ENCODE results near the gene FOXJ3.
"Not testable (repeated sequence)": the region's sequence is repeated elsewhere in the genome, so short reads cannot be mapped to it uniquely, and the experiment has no call there.

The FOXJ3 gene

DNA sequence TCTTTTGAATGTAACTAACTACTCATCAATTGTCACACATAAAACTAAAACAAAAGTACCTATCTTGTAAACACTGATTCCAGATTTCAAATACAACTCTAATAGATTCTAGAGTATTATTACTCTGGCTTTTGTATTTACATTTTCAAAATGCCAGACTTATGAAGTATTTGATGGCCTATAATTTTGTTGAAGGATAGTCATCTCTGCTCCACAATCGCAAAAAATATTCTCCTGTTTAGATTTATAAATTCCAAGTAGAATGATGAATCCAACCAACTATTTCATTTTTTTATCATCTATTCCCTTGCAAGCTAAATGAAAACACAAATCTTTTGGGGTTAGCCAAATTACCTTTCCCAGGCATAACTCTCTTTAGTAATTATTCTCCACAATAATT, 95.5 kb downstream of the FOXJ3 start:
- no peak for DNase-seq

DNA sequence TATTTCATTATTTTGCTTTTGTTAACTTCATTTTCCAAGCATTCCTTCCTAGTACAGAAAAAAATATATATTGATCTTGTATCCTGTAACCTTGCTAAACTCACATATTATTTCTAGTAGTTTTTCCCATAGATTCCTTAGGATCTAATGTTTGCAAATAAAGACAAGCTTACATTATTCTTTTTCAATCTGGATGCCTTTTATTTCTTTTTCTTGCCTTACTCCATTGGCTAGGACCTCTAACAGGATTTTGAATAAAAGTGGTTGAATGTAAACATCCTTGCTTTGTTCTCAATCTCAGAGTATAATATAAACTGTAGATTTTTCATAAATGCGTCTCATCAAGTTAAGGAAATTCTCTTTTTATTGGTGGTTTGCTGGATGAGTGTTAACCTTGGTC, 96.0 kb downstream of the FOXJ3 start:
- no peak for DNase-seq

DNA sequence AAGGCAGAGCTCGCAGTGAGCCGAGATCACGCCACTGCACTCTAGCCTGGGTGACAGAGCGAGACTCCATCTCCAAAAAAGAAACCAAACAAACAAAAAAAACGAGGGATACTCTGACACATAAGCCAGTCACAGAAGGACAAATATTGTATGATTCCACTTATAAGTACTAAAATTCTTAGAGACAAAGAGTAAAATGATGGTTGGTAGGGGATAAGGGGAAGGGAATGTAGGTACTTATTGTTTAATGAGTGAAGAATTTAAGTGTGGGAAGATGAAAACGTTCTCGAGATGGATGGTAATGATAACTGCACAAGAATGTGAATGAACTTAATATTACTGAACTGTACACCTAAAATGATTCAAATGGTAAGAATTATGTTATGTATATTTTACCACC, 103.8 kb downstream of the FOXJ3 start:
- DNase-seq, result no peak

DNA sequence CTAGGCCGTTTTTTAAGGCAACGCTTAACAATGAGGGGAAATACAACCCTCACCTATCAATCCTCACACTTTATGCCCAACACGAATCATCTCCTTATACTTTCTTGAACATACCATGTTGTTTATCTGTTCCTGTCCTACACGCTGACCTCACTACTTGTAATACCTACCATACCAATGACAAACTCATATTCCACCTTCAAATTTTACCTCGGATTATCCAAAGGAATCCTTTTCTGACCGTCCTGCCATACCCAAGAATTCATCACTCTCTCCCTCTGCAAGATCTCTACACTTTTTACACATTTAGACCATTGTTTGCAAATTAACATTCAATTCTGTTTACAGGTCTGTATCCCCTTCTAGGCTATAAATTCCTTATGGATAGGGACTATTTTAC, 106.1 kb downstream of the FOXJ3 start:
- DNase-seq, result no peak

DNA sequence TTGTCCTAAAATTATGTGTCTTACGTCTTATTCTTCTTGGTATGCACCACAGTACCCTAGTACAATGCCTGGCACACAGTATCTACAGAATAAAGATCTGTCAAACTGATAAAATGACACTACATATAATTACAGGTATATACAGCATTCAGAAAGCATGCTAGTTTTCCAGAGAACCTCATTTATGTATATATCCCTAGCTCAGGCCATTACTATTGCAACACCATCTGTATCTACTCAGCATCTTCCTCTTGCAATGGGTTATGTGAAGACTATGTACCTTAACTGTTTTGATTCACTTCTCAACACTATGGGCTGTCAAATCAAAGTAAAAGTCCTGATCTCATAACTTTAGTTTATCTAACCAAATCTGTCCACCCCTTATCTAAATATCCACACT, 112.0 kb downstream of the FOXJ3 start:
- DNase-seq, result no peak

DNA sequence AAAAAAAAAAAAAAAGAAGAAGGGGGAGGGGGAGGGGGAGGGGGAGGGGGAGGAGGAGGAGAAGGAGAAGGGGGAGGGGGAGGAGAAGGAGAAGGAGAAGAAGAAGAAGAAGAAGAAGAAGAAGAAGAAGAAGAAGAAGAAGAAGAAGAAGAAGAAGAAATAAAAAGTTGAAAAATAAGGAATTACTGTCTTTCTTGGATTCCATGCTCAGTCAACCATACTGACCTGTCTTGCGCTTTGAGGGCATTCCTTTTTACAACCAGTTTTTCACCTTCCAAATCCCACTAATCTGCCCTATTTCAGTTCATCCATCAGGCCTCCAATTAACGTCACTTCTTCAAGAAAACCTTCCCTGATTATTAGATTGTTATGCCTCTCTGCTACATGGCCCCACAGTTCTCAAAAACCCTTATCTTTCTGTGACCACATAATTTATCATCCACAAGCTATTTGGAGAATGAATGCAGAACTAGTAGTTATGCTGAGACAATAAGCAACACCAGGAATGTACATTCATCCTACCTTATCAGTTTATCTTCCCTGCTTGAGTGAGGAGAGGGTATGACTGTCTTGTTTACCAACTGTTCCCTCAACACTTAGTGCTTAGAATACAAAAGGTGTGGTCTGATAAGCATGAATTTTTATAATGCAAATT, 113.0 kb downstream of the FOXJ3 start:
- no peak for DNase-seq

DNA sequence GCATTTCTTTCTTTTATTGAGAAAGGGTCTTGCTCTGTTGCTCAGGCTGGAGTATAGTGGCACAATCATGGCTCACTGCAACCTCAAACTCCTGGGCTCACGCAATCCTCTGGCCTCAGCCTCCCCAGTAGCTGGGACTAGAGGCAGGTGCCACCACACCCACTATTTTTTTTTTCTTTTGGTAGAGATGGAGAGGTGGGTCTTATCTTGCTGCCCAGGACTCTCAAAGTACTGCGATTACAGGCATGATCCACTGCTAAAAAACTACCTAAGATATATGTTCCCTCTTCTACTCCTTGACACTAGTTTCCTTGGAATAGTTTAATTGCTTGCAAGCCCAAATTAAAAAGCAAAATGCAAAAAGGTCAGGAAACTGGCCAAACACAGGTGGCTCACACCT, 113.6 kb downstream of the FOXJ3 start:
- DNase-seq, result no peak

DNA sequence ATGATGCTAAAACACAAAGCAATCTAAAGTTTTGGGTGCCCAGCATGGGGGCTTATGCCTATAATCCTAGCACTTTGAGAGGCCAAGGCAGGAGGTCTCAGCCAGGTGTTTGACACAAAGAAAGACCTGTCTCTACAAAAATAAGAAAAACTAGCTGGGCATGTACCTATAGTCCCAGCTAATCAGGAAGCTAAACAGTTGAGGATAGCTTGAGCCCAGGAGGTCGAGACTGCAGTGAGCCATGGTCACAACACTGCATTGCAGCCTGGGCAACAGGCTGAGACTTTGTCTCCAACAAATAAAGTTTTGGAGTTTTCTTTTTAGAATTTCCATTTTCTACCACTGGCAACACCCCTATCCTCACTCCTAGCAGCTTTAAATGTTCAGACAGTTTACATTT, 115.4 kb downstream of the FOXJ3 start:
- no peak for DNase-seq

DNA sequence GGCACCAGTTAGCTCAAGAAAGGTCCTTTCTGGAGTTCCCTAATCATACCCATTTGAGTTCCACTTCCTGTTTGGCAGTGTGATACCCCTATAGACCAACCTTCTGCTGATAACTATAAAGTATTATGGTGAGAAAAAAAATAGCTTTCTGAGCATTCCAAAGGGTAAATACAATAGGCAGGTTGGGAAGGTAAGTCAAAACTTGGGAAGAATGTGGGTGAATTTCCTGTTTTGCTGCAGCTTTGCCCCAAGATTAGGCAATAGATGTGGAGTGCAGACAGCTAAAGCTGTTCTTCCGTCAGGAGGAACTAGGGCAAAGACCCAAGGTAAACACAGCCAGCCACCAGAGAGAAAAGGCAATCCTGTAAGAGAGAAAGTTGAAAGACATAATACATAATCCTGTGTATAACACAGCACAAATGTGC, 120.6 kb downstream of the FOXJ3 start:
- no peak for DNase-seq

DNA sequence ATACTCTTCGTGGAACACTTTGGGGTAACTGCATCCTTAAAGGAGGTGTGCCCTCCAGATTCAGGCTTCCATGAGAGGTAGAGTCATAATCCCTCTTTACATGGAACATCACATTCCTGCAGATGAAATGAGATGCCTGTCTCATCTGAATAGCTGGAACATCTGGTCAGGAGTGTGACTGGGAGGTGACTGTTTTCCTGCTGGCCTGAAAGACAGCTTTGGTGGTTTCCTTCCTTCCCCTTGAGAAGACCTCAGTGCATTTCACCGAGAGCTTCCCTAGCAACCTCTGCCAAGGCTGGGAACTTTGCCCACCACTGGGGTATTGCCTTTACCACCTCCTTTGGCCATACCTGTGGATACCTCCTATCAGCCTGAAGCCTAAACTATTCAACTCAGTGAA, 123.8 kb downstream of the FOXJ3 start:
- DNase-seq, result no peak

DNA sequence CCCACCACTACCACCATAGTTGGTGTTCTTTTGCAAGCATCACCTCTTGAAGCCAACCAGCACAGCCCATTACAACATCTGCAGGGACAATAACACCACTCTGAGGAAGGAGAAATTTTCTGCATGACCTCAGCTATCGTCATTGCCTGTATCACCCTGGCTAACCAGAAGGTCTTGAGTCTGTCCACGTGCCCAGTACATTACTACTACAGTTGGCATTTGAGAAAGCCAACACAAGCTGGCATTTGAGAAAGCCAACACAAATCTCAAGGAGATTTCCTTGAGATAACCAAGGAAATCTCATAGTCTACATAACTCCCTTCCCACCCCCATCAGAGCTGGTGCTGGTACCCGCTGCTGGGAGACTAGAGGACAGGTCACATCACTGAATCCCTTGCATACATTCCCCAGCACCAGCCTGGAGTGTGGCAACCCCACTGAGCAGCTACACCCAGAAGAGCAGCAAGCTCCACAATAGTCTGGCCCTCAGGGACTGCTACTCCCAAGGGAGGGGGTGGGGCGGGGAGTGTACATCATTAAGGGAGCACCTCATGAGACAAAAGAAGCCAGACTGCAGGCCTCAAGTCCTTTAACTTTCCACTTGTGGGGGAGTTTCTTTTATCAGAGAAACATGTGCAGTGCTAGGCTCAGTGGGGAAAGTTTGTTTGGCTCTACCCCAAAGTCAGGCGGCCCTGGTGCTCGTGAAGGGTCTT, 124.5 kb downstream of the FOXJ3 start:
- no peak for DNase-seq

DNA sequence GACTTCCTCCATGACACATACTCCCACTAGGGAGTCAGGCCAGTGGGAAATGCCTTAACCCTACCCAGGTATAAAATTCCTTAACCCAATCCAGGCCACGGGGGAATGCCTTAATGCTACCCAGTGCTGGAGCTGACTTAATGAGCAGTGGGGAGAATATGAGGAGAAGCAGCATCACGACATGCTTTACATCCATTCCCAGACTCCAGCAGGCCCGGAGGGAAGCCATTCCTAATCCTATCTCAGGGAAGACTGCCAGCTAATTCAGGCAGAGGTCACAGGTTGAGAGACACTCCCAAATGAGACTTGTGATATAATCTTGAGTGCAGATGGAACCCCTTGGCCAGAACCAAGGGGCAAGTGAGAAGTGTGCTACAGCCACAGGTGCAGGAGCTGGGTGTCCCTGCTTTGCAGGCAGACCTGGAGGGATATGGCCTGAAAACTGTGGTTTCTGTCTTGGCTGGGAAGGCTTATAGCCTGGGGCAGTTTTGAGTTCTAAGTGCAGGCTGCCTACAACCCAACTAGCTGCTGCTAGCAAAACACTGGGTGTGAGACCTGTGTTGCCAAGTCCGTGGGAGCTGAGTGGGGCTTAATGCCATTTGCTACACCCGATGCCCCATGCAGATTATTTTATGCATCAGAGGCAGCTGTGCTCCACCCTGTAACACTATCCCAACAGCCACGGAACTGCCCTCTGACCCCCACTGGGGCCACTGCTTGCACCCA, 125.3 kb downstream of the FOXJ3 start:
- DNase-seq, result no peak

DNA sequence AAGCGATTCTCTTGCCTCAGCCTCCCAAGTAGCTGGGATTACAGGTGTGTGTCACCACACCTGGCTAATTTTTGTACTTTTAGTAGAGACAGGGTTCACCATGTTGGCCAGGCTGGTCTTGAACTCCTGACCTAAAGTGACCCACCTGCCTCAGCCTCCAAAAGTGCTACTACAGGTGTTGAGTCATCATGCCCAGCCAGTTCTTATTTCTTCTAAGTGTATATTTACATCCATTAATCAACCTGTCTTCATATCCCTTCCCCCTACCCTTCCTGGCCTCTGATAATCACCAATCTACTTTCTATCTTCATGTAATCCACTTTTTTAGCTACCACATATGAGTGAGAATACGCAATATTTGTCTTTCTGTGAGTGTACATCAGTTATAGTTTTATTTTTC, 128.1 kb downstream of the FOXJ3 start:
- not testable (repeated sequence) for DNase-seq

DNA sequence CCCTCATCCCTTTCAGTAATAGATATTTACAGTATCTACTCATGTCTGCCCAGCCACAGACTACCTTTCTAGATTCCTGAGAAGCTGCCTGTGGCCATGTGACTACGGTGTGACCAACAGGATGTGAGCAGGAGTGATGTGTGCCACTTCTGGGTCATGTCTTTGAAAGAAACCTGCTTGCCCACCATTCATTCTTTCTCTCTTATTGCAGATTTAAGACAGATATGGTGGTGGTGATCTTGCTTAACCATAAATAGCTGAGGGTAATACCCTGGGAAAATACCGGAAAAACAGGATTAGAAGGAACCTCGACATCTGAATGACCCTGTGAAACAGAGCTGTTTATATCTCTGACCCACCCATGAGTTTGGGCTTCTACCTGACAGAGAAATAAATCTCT, 128.9 kb downstream of the FOXJ3 start:
- DNase-seq, result no peak

DNA sequence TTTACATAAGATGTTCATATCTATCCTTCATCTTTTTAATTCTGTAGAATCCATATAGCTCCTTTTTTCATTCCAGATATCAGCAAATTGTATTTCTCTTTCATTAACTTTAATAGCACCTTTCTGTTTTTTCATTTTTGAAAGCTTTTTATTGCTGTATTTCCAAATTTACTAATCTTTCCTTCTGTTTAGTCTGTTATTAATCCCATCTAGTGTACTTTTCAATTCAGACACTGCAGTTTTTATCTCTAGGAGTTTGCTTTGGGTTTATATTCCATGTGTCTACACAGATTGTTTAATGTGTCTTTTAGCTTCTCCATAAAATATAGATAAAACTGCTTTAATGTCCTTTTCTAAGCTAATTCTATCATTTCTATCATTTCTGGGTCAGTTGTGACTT, 133.0 kb downstream of the FOXJ3 start:
- no peak for DNase-seq

DNA sequence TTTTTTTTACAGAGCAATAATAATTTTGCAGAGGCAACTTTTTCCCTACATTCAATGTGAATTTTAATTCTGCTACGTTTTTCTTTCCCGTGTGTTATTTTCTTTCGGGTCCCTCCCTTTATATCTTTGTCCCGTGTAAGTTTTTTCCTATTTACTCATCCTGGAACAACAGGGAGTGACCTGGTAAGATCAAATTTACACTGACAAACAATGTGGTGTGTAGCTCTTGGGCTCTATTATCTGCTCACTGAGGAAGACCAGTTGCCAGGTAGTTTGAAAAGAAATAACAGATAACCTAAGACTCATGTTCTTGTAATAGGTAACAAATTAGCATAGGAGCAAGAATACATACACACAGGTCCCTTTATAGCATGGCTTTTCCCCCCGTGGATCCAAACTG, 136.8 kb downstream of the FOXJ3 start:
- no peak for DNase-seq

DNA sequence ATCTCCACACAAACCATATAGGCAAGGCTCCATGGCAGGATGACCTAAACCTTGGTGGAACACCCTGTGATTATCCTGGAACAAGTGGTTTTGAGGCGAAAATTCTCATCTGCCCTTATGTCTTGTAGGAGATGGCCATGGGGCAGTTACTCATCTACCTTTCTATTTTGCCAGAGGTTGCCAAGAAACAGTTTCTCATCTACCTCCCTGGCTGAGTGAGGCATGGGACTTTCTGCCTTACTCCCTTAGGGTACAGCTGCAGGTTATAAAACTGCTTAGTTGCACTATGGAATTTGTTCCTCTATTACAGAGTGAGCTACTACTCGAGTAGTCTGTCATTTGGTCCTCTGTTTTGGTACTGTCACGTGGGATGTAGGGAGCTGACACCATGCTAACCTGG, 139.2 kb downstream of the FOXJ3 start:
- no peak for DNase-seq

DNA sequence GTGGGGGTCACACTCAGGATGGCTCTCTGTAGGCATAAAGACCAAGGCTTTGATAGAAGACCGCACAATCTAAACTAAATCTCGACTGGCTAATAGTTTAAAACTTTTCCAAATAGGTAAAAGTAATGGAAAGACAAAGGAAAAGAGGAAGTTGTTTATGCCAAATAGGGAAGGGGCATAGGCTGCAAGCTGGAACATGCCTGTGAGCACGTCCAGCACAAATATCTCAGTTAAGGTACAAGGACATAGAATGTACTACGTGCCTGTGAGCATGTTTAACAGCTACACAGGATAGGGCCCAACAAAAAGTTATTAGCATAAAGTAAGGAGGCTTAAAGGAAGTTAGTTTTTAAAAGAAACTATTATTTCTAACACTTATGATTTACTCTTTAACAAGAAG, 142.9 kb downstream of the FOXJ3 start:
- no peak for DNase-seq

DNA sequence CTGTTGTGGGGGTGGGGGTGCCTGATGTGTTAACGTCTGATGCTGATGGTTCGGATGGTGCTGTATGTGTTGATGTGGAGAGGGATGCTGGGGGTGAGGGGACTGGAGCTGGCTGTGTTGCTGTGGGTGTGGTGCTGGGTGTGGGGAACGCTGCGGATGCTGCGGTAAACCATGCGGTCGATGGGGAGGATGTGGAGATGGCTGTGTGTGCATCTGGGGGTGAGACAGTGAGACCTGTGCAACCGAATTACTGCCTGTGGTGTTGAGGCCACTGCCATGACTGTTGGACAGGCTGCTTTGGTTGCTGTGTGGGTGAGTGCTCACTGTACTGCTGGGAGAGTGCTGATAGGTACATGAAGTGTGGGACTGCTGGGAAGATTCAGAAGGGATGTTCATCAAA, 143.7 kb downstream of the FOXJ3 start:
- DNase-seq, result no peak

DNA sequence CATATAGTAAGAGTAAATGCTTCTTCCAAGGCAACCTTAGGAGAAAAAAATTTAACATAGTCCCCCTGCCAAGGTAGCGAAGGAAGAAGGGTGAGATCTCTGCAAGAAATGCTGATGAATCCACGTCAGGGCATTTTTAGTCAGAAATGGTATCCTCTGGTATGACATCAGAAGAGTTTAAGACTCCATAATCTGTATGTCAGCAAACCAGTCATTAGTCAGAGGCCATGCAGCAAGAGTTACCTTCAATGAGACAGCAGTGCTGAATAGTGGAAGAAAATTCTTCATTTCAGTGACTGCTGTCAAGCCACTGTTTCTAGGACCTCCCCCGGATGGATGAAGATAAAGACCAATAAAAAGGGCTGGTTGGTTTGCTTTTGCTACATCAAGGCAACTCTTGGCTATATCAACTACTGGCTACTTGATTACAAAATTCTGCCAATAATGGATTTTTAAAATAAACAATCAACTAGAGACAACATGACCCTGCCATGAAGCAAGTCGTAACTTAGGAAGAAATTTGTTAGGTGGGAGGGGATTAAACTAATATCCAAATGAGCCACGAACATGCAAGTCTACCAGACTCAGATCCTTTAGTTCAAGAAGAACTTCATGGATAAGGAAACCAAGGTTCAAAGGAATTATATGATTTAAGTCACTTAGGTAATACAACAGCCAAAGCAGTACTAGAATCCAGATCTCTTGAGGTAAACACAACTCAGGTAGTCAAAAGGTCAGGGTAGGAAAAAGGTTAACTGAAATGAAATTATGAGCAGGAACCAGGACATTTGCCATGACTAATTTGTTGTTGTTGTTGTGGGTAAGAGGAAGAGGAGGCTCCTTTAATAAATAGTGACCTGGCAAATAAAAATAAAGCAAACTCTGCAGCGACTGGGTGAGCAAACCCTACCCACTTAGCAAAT, 144.8 kb downstream of the FOXJ3 start:
- no peak for DNase-seq

DNA sequence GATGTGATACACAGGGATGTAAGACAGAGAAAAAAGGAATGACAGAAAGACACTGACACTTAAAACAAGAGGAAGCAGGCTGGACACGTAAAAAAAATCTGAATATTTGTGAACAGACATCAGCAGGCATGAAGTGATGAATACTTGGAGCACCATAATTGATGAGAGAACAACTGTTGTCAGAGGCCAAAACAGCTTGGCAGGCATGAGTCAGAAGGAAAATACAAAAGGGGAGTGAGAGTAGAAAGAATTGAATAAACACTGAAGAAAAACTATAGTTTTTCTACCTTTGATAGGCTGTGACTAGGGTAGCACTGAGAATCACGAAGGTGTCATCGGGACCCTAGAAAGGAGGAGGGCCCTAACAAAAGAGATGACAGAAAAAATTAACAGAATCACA, 148.9 kb downstream of the FOXJ3 start:
- no peak for DNase-seq

DNA sequence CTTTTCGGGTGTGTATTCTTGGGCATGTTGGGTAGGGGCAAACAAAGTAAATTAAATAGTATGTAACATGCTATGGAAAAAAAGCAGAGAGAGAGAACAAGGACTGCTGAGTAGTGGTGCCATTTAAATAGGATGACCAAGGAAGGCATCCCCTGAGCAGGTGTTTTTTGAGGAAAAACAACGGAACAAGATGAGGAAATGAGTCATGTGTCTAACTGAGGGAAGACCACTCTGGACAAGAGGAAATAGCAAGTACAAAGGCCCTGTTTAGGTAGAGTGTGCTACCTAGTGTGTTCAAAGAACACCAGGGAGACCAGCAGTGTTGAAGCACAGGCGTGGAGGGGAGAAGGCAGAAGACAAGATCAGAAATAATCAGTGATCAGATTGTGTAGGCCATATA, 150.4 kb downstream of the FOXJ3 start:
- no peak for DNase-seq

DNA sequence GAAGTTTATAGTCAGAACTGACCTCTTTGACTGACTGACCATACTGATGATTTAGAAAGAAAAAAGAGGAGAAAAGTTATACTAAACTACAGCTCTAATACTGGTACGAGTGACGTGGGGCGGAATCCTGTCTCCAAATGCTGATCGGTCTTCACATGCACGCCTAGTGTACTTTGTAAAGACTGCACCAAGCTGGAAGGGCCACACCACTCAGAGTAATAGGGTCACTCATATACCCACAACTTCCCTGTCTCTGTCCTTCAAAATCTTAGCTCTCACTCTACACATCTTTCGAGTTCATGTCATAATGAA, 151.1 kb downstream of the FOXJ3 start:
- DNase-seq, result no peak

Measured in activated CD4-positive, CD25-positive, alpha-beta regulatory T cell (primary cell).